Right atrium auricular region (tissue), 2 donors: ENCODE measurements around the gene KL. TPM values are rescaled to one million over a fixed set of nuclear protein-coding genes. Genes with fewer than 3 reads are reported as not detected.

Source experiments
- DNase-seq: peaks from one replicate; pipeline ENCODE4 v3.0.0-alpha.2; 2019; ENCODE audit warnings: low spot score
- H3K27ac ChIP-seq, 2 donors: fragments of 200-600 bp; sonication (generic); 1 replicate in 1 of 2; 2 replicates in 1 of 2; pipeline ENCODE4 v1.5.1; 2016 to 2019
- H3K27me3 ChIP-seq, 2 donors: fragments of 200-600 bp; sonication (generic); one replicate each; pipeline versions ENCODE4 v1.5.1 to v1.6.0; 2017 to 2019
- H3K36me3 ChIP-seq: fragments of 200-600 bp; sonication (generic); one replicate; pipeline ENCODE4 v1.5.1; 2016
- H3K4me1 ChIP-seq, 2 donors: fragments of 200-600 bp; sonication (generic); one replicate each; pipeline versions ENCODE4 v1.5.1 to v1.6.0; 2017 to 2019
- H3K4me3 ChIP-seq, 2 donors: fragments of 200-600 bp; sonication (generic); 1 replicate in 1 of 2; 2 replicates in 1 of 2; pipeline ENCODE4 v1.5.1; 2017 to 2019; ENCODE audit warnings: mild to moderate bottlenecking in 1 of 2, moderate library complexity in 1 of 2
- H3K9me3 ChIP-seq, 2 donors: fragments of 200-600 bp; sonication (generic); one replicate each; pipeline ENCODE4 v1.5.1; 2019
- total RNA-seq, 2 donors: library from RNA; depleted of rRNA; stranded (reverse); fragments of >200 nt; gene quantifications; one replicate each; pipeline ENCODE4 v1.1.0, GENCODE V29; 2016
- TF ChIP-seq, protein P1 (sequence below), 2 donors: fragments of 200-600 bp; sonication (generic); IDR thresholded peaks; one replicate each; pipeline ENCODE4 v1.5.1; 2019; ENCODE audit warnings: antibody characterized with exemption in 2 of 2

KL gene
- total RNA-seq, 2 donors from 2014 or later: 1.4 to 2.4 TPM

DNA sequence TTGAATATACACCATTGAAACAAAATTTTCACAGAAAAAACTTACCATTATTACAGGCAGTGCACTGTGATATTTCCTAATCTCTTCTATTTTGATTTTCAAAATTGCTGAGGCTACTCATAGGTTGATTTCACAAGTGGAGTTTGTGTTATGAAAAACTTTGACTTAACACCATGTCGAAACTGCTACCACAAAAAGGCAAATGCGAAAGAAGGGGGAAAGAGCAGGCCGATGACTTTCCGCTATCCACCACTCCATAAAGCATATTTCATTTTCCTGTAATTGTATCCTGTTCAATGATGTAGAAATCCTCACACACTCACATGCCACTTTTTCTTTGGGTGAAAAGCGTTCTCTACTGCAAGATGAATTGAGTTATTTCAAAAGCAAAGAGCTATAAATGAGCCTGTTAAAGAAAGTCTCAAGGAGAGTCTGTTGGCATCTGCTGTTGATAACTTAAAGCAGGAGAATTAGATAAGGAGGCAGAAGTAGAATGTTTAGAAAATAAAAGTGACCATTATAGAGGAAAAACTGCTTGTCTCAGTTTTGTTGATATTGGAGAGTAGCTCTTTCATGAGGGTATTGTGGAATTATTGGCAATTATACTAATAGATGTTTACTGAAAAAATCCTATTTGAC is 18.8 kb downstream of the KL start:
- no peaks in the 10 kb centered on the region for H3K9me3 ChIP-seq
- TF ChIP-seq, protein P1, sequence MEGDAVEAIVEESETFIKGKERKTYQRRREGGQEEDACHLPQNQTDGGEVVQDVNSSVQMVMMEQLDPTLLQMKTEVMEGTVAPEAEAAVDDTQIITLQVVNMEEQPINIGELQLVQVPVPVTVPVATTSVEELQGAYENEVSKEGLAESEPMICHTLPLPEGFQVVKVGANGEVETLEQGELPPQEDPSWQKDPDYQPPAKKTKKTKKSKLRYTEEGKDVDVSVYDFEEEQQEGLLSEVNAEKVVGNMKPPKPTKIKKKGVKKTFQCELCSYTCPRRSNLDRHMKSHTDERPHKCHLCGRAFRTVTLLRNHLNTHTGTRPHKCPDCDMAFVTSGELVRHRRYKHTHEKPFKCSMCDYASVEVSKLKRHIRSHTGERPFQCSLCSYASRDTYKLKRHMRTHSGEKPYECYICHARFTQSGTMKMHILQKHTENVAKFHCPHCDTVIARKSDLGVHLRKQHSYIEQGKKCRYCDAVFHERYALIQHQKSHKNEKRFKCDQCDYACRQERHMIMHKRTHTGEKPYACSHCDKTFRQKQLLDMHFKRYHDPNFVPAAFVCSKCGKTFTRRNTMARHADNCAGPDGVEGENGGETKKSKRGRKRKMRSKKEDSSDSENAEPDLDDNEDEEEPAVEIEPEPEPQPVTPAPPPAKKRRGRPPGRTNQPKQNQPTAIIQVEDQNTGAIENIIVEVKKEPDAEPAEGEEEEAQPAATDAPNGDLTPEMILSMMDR (IDR thresholded peaks at IDR 0.05): no peak
- H3K4me3 ChIP-seq: no peak overlapping the region
- H3K27ac ChIP-seq: no peak overlapping the region
- H3K27me3 ChIP-seq: no peaks in the 10 kb centered on the region
- no peaks in the 10 kb centered on the region for H3K36me3 ChIP-seq
- DNase-seq: no peak
- peaks cover 0 to 6% of the 10 kb centered on the region in 2 donors for H3K4me1 ChIP-seq

DNA sequence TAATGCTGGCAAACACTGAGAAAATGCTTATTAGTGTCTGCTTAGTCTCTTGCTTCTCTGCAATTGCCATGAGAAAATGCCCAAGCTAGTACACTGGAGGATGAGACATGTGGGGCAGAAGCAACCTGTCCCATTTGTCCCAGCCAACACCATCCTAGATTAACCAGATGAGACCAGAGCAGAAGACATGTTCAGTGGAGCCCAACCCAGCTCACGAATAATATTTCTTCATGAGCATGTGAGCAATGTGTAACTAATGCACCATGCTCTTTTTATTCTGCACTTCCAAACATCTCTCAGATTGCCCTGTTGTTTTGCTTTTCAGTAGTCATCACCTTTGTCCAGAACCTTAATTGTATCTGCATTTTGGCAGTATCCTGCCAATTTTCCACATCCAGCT is 21.4 kb downstream of the KL start:
- Histone ChIP-seq H3K9me3 (no peaks in the 10 kb centered on the region), H3K4me1 (peaks cover 0 to 8% of the 10 kb centered on the region in 2 donors), H3K36me3 (no peaks in the 10 kb centered on the region), H3K27ac (no peak overlapping the region), H3K4me3 (no peak overlapping the region), H3K27me3 (no peaks in the 10 kb centered on the region)
- TF ChIP-seq, protein P1 (IDR thresholded peaks at IDR 0.05): no peak
- DNase-seq: no peak

GRCh38 chr13:33040090-33040489 is 23.9 kb downstream of the KL start:
- no peak for DNase-seq
- no peak overlapping the region for H3K4me3 ChIP-seq
- TF ChIP-seq, protein P1 (IDR thresholded peaks at IDR 0.05): no peak
- no peak overlapping the region for H3K27ac ChIP-seq
- H3K9me3 ChIP-seq: no peaks in the 10 kb centered on the region
- peaks cover 0 to 8% of the 10 kb centered on the region in 2 donors for H3K4me1 ChIP-seq
- no peaks in the 10 kb centered on the region for H3K36me3 ChIP-seq
- H3K27me3 ChIP-seq: no peaks in the 10 kb centered on the region

- DNase-seq: no peak
- Histone ChIP-seq H3K4me1 (no peaks in the 10 kb centered on the region), H3K4me3 (no peak overlapping the region), H3K36me3 (no peaks in the 10 kb centered on the region), H3K9me3 (no peaks in the 10 kb centered on the region), H3K27me3 (no peaks in the 10 kb centered on the region), H3K27ac (no peak overlapping the region)
- TF ChIP-seq, protein P1 (IDR thresholded peaks at IDR 0.05): no peak
Observed at GRCh38 chr13:33045851-33046592, 29.8 kb downstream of the KL start.

GRCh38 chr13:33050161-33050560 is 33.9 kb downstream of the KL start:
- TF ChIP-seq, protein P1 (IDR thresholded peaks at IDR 0.05): no peak
- no peaks in the 10 kb centered on the region for H3K4me1 ChIP-seq
- no peaks in the 10 kb centered on the region for H3K27me3 ChIP-seq
- no peaks in the 10 kb centered on the region for H3K9me3 ChIP-seq
- H3K36me3 ChIP-seq: no peaks in the 10 kb centered on the region
- DNase-seq: no peak
- H3K27ac ChIP-seq: no peak overlapping the region
- H3K4me3 ChIP-seq: no peak overlapping the region
